CD1c-positive myeloid dendritic cell (primary cell): ENCODE data around the gene SCAANT1.

Experiments
- DNase-seq: peaks from one replicate; pipeline ENCODE4 v3.0.0-alpha.2; 2016; ENCODE audit errors: extremely low spot score

SCAANT1 gene

GRCh38 chr3:63934041-63934866 lies 22.1 kb upstream of the SCAANT1 start:
- peak; percentile 88 for DNase-seq

- peak; percentile 69 for DNase-seq
Measured at GRCh38 chr3:63933459-63933858, 21.3 kb upstream of the SCAANT1 start.

GRCh38 chr3:63932509-63933212 lies 20.5 kb upstream of the SCAANT1 start:
- DNase-seq: no peak

- DNase-seq: no peak
Measured at GRCh38 chr3:63931290-63931689, 19.1 kb upstream of the SCAANT1 start.

- peak; percentile 61 for DNase-seq
Measured at GRCh38 chr3:63927422-63928280, 15.5 kb upstream of the SCAANT1 start.

- DNase-seq: no peak
Measured at GRCh38 chr3:63926309-63926708, 14.1 kb upstream of the SCAANT1 start.

GRCh38 chr3:63922491-63923199 lies 10.5 kb upstream of the SCAANT1 start:
- DNase-seq: no peak

GRCh38 chr3:63921741-63922482 lies 9.7 kb upstream of the SCAANT1 start:
- peak; percentile 92 for DNase-seq

GRCh38 chr3:63920001-63920400 lies 7.8 kb upstream of the SCAANT1 start:
- no peak for DNase-seq

- DNase-seq: no peak
Measured at GRCh38 chr3:63918321-63918720, 6.1 kb upstream of the SCAANT1 start.

GRCh38 chr3:63914312-63914711 lies 2.1 kb upstream of the SCAANT1 start:
- no peak for DNase-seq

- peak; percentile 47 for DNase-seq
Measured at GRCh38 chr3:63912768-63913588, 795 bp upstream of the SCAANT1 start.

- DNase-seq: no peak
Measured at GRCh38 chr3:63911509-63911872, 692 bp downstream of the SCAANT1 start.

GRCh38 chr3:63910891-63911290 lies 1.3 kb downstream of the SCAANT1 start:
- DNase-seq: peak; percentile 45

GRCh38 chr3:63910001-63910400 lies 2.2 kb downstream of the SCAANT1 start:
- DNase-seq: peak; percentile 61

GRCh38 chr3:63909431-63909830 lies 2.8 kb downstream of the SCAANT1 start:
- no peak for DNase-seq

- no peak for DNase-seq
Measured at GRCh38 chr3:63908776-63909175, 3.4 kb downstream of the SCAANT1 start.

GRCh38 chr3:63908081-63908736 lies 4.0 kb downstream of the SCAANT1 start:
- DNase-seq: no peak
